Measurements from ENCODE around the gene LDHD. TPM values are rescaled to one million over a fixed set of nuclear protein-coding genes. Genes with fewer than 3 reads are reported as not detected.

Gene LDHD
- total RNA-seq, 4 donors from 2014 or later = 2.5 to 37.0 (median 22.4) TPM

- peak in 3 of 6 experiments; percentile 31 to 43 (median 41) for TF ChIP-seq CTCF (IDR thresholded peaks at IDR 0.05)
- TF ChIP-seq POLR2A (IDR thresholded peaks at IDR 0.05) = no peak
- Histone ChIP-seq H3K36me3 (no peaks in the 10 kb centered on the region), H3K4me3 (no peak overlapping the region), H3K27ac (peak overlapping the region; percentile 43 to 80 (median 60)), H3K9me3 (no peaks in the 10 kb centered on the region), H3K27me3 (no peaks in the 10 kb centered on the region), H3K4me1 (peaks cover 9 to 53% (median 15%) of the 10 kb centered on the region in 4 donors)
- DNase-seq = peak in 2 of 3 donors; percentile 70 to 81
Measured at GRCh38 chr16:75109732-75110243, 6.8 kb downstream of the LDHD start.

- H3K4me1 ChIP-seq = peaks cover 9 to 57% (median 15%) of the 10 kb centered on the region in 4 donors
- no peaks in the 10 kb centered on the region for H3K27me3 ChIP-seq
- no peaks in the 10 kb centered on the region for H3K9me3 ChIP-seq
- H3K36me3 ChIP-seq = no peaks in the 10 kb centered on the region
- H3K27ac ChIP-seq = peak overlapping the region; percentile 43 to 80 (median 60)
- TF ChIP-seq POLR2A (IDR thresholded peaks at IDR 0.05) (no peak), CTCF (IDR thresholded peaks at IDR 0.05) (no peak)
- peak; percentile 61 to 90 (median 79) for DNase-seq
- no peak overlapping the region for H3K4me3 ChIP-seq
Measured at GRCh38 chr16:75108792-75109731, 7.5 kb downstream of the LDHD start.

GRCh38 chr16:75107505-75107904 is 9.1 kb downstream of the LDHD start:
- no peaks in the 10 kb centered on the region for H3K9me3 ChIP-seq
- no peak for DNase-seq
- H3K4me3 ChIP-seq = no peak overlapping the region
- H3K36me3 ChIP-seq = no peaks in the 10 kb centered on the region
- no peaks in the 10 kb centered on the region for H3K27me3 ChIP-seq
- TF ChIP-seq POLR2A (IDR thresholded peaks at IDR 0.05) (no peak), CTCF (IDR thresholded peaks at IDR 0.05) (no peak)
- H3K4me1 ChIP-seq = peaks cover 9 to 57% (median 15%) of the 10 kb centered on the region in 4 donors
- peak overlapping the region in 2 of 4 donors; percentile 38 to 70 for H3K27ac ChIP-seq

GRCh38 chr16:75106351-75107274 is 10.0 kb downstream of the LDHD start:
- Histone ChIP-seq H3K9me3 (no peaks in the 10 kb centered on the region), H3K4me1 (peaks cover 9 to 55% (median 15%) of the 10 kb centered on the region in 4 donors), H3K36me3 (no peaks in the 10 kb centered on the region), H3K27ac (peak overlapping the region in 2 of 4 donors; percentile 8 to 70), H3K27me3 (no peaks in the 10 kb centered on the region), H3K4me3 (no peak overlapping the region)
- peak in 1 of 3 donors; percentile 42 for DNase-seq
- TF ChIP-seq POLR2A (IDR thresholded peaks at IDR 0.05) = no peak
- no peak for TF ChIP-seq CTCF (IDR thresholded peaks at IDR 0.05)

Measured in Peyer's patch (tissue), 4 donors.